Measurements from ENCODE around the gene PCP4L1.
"Not testable (repeated sequence)": the region's sequence is repeated elsewhere in the genome, so short reads cannot be mapped to it uniquely, and the experiment has no call there.

Gene PCP4L1

DNA sequence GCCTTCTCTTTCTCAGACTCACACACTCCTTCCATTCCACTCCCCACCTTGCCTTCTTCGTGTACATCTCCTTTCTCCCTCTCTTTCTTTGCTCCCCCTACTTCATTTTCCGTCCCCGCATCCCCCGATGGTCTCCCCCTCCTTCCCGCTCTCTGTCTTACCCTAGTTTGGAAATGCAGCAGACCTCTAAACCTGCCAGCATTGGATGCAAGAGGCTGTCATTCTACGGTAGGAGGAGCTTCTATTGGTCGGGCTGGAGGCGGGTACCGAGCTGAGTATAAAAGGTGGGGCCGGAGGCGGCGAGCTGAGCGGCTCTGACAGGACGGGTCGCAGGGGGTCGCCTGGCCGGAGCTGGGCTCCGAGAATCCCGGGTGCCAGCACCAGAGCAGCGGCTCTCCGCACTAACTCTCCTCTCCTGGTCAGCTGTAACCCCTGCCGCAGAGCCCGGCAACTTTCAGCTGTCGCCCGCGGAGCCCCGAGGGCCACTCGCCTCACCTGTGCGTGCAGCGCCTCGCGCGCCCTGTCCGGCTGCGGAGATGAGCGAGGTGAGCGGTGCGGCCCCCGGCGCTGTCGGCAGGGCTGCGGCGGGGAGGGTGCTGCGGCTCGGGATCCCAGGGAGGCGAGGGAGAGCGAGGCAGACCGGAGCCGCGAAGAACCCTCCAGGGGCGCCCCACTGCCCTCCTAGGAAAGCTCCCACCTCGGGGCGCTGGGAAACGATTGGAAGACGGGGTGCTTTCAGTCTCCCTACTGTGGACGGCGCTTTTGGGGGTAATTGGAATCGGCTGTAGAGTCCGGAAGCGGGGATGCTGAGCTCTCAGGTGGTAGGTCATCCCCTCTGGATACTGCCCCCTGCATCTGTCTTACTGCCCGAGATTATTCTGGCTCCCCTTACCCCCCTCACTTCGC is at the start of gene PCP4L1:
Gene PCP4L1 (plus strand): TSS at position 307 of the 906 bp plus-strand sequence. CDS start 230 bp downstream, at position 537.
- DNase-seq, result peak in 1 of 2 experiments; percentile 5

DNA sequence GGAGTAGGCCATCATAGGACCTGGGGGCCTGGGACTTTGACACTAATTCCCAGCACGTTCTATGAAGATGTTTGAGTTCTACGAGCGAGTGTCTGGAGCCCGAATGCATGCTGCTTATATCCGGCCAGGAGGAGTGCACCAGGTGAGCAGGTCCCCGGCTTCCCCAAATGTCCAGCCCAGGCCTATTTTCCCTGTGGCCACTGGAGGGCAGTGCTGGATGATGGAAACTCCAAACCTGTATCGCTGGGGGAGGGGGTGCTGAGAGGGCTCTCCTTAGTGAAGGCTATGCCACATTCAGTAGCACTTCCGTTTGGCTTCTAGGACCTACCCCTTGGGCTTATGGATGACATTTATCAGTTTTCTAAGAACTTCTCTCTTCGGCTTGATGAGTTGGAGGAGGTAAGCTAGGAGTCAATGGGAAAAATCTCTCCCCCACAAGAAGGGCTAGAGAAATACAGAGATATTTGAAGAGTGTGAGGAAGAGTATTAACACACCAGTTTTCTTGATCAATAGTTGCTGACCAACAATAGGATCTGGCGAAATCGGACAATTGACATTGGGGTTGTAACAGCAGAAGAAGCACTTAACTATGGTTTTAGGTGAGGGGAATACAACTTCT is 48.6 kb upstream of the PCP4L1 start:
- peak; percentile 71 to 74 for DNase-seq

DNA sequence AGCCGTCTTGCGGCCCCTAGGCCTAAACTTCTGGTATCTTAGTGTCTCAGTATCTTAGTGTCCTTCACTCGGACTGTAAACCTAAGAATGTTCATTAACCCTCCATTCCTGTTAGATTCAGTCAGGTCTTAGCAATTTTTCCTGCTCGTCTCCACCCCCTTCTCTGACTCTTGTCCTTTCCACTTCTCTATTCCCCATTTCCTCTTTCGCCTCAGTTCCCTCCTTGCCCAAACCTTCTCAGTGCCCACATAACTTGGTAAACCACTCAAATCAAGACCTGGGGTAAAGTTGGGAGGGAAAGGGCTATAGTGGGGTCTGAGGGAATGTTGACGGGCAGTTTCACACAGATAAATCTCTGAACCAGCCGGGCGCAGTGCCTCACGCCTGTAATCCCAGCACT is 44.2 kb upstream of the PCP4L1 start:
- peak in 1 of 2 experiments; percentile 17 for DNase-seq

DNA sequence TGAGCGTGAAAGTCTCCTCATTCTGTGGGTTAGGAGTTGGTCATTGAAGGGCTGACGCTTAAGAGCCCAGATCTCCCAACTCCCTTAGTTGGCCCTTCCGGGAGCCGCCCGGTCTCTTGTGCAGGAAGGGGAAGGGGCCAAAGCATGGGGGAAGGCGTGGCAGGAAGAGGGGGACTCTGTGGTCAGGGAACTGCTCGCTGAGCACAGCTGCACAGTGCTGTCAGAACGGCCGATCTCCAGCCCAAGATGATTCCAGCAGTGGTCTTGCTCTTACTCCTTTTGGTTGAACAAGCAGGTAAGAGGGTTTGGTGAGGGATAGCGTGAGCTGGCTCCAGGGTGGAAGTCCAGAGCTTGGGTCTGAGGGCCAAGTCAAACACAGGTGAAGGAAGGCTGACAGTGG is 43.5 kb upstream of the PCP4L1 start, which contains the start of gene FCER1G:
Gene FCER1G (plus strand): TSS at position 220 of the 400 bp plus-strand sequence. CDS start 27 bp downstream, at position 247.
- peak; percentile 69 to 76 for DNase-seq

DNA sequence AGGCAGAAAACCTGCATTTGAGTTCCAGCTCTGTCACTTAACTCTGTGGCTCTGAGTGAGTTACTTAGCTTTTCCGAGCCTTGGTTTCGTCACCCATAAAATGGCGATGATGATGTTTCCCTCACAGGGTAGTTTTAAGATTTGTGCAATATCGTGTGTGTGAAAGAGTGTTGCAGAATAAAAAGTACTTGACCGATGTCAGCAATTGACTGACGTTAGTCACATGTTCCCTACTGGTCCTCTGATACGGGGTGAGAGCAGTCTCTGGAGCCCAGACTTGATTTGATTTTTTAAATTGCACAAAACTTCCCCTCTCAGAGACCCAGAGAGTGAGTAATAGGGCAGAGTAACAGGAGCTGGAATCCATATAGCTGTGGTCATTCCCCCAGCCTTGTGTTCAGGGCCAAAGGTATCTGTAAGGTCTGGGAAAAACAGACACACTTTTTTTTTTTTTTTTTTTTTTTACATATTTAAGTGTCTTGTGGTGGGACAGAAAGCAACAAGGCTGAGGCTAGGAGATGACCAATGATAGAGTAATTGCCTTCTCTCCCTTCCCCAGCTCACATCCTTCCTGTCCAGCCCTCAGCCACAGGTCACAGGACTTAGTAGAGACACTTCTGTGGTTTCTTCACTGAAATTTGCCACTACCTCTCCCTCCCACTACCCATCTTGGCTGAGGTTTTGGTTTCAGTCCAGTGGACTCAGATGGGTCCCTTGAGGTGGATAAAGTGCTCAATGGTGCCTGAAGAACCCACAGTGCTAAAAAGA is 41.4 kb upstream of the PCP4L1 start:
- peak; percentile 31 to 37 for DNase-seq

GRCh38 chr1:161217831-161218230 is 40.7 kb upstream of the PCP4L1 start:
- DNase-seq, result no peak

DNA sequence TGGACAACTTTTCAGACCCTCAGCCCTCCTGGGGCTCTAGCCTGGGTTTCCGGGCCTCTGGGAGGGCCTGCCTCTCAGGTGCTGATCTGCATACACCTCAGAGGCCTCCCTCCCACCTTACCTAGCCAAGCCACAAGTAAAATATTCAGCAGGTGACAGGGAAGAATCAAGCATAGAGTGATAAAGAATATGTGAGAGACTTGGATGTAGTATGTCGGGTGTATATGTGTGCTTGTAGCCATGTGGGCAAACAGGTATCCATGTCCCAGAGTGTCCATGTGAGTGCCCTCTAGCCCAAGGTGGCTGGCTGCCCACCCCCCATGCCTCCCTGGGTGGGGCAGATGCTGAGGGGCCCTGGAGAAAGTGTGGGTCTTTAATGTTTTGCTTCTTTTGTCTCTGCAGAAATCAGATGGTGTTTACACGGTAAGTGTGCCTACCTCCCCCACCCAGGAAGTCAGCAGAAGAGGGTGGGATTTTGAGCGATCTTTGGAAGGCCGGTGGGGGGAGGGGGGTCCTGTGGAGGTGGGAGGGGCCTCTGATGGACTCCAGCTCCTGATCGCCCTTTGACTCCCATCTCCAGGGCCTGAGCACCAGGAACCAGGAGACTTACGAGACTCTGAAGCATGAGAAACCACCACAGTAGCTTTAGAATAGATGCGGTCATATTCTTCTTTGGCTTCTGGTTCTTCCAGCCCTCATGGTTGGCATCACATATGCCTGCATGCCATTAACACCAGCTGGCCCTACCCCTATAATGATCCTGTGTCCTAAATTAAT is 40.1 kb upstream of the PCP4L1 start:
- no peak for DNase-seq

DNA sequence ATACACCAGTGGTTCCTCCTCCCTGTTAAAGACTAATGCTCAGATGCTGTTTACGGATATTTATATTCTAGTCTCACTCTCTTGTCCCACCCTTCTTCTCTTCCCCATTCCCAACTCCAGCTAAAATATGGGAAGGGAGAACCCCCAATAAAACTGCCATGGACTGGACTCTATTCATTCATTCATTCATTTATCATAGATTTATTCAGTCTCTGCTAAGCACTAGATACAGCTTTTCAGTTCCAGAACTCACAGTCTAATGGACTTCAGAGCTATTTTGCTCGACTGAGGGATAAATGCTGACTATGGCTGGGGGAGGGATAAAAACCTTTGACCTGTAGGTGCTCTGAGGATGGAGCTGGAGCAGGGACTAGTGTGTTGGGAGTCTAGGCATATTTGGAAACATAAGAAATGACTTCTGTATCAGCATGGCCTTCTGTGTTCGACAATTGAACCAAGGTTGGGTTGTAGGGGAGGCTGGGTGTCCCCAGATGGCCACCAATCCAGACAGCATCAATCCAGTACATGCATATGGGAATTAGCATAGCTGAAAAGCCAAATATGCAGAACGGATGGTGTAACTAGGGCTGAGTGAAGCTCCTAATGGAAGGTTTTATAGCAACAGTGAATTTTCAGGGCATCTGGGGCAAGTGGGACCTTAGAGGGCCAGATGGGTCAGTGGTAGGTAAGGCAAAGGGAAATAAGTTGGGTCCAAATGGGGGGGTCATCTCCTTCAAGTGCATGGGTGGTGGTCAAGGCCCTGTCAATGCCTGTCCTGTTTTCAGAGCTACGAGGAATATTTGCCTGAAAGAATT is 39.3 kb upstream of the PCP4L1 start:
- no peak for DNase-seq

GRCh38 chr1:161220002-161220401 is 38.5 kb upstream of the PCP4L1 start:
- no peak for DNase-seq

- no peak for DNase-seq
These were observed 36.1 kb upstream of the PCP4L1 start for GRCh38 chr1:161222175-161223019.

DNA sequence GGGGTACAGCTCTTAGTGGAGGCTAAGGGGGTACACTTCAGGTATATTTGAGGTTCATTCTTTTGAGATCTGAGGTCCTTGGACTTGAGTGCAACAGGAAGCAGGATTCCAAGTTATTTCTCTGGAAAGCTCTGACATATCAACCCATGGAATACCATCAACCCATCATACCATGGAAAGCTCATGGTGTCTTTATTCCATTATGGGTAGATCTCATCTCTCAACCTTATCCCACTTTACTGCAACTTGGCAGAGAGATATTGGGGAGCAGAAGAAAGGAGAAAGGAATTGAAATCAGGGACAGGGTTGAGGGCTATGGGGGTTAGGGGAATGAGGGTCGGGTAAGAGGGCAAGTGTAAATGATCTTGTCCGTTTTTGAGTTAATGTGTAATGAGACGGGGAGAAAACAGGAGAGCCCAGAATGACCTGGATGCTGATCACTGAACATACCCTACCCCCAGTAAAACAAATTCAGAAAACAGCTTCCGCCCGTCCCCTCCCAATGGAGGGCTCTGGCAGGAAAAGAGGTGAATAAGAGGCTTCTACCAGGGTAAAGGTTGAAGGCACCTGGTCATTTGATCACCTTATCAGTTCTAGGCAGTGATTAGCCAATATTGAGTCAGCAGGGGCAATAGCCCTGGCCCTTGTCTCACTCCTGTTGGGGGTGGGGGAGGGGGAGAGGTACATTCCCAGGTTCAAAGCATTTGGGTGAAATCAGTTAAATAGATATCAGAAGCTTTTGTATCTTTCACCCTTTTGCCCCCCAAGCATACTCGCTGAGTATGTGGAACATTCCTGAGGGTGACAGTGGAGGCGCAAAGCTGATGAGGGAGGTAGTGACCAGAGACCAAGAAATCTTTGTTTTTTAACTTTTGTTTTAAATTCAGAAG is 34.5 kb upstream of the PCP4L1 start:
- no peak for DNase-seq

- not testable (repeated sequence) for DNase-seq
These were observed 33.9 kb upstream of the PCP4L1 start for GRCh38 chr1:161224695-161225087.

- no peak for DNase-seq
These were observed 33.4 kb upstream of the PCP4L1 start for GRCh38 chr1:161225178-161225533.

DNA sequence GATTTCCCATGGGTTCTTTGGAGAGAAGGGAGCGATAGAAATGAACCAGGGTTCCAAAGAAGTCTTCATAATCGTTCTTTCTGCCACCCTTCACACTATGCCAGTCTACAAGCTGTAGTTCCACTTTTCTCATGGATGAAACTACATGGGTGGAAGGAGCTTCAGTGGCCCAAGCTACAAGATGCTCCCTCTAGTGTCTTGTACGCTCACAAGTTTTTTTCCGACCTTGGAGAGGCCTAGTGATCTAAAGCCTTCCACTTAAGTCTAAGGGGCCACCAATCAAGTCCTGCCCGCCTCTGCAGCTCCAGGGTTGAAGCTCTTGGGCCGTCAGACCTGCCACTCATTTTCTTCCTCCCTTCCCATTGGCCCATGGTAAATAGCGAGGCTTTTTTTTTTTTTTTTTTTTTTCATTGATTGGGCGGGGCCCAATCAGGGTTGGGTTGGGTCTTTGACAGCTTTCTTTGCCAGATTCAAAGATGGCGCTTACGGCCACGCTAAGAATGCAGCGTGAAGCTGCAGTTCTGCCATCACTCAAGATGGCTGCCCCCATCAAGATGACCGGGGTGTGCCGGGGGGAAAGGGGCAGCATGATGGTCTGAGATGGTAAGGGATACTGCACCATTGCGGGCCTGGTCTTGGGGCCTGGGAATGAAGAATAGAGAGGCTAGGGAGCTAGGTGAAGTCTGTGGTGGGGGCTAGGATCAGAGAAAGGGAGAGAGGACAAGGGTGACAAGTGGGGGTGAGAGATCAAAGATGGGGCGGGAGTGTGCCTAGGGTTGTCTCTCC is 32.8 kb upstream of the PCP4L1 start, which contains the start of gene TOMM40L:
Gene TOMM40L (plus strand): TSS at position 527 of the 786 bp plus-strand sequence. CDS start 430 bp downstream, outside the sequence.
- peak; percentile 99 to 100 for DNase-seq

DNA sequence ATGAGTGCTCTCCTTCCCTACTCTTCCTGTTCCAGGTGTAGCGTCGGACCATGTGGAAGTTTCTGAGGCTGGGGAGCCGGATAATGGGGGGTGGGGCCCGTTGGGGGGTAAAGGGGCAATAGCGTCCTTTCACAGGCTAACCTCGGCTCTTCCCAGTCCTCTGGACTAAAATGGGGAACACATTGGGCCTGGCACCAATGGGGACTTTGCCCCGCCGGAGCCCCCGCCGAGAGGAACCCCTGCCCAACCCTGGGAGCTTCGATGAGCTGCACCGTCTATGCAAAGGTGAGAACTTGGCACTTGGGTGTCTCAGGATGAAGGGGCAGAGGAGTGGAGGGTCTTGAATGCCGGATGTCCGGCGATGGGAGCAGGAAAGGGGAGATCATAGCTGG is 32.2 kb upstream of the PCP4L1 start:
- DNase-seq, result no peak

DNA sequence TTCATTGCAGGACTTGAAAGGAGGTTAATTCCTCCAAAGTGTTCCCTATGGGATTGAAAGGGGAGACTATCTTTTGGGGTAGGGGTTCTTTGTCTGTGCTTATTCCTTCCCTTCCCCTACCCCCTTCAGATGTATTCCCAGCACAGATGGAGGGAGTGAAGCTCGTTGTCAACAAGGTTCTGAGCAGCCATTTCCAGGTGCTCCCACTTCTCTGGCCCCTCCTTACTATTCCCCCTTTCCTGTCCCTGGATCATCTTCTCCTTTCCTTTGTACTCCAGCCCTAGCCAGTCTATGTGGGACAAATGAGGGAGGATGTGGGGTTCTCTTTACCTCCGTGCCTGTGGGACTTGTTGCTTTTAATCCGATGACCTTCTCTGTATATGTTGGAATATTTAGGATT is 31.8 kb upstream of the PCP4L1 start:
- DNase-seq, result no peak

DNA sequence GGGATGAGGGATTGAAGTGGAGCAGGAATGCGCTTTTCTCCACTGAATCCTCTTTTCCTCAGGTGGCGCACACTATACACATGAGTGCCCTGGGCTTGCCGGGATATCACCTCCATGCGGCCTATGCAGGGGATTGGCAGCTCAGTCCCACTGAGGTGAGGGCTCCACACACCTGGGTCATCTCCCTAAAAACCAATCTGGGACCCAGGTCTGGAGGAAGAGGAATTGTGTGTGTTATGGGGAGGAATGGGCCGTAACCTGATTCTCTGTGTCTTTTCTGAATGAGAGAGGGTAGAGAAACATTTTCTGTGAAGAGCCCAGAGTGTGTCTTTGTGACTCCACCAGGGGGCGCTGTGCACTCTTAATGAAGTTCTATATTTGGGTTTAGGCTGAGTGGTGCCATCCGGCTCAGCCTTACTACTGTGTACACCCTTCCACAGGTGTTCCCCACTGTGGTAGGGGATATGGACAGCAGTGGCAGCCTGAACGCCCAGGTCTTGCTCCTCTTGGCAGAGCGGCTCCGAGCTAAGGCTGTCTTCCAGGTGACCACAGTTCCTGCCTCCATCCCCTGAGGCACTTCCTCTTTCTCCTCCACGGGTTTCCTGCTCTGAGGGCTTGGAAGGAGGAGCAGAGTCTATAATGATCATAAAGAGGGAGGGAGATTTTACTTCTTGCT is 31.2 kb upstream of the PCP4L1 start:
- DNase-seq, result peak; percentile 93 to 96

- DNase-seq, result peak in 1 of 2 experiments; percentile 51
These were observed 30.5 kb upstream of the PCP4L1 start for GRCh38 chr1:161228032-161228431.

Measured in Kasumi-1 (cell line).